GM21381 (cell line): Measurements from ENCODE around the gene MYOG.

Source experiments
- ATAC-seq: cut with Tn5 transposase; IDR thresholded peaks from one replicate; pipeline ENCODE4 v1.9.1; 2021; ENCODE audit warnings: mild to moderate bottlenecking, moderate library complexity; ENCODE audit not compliant: unreplicated experiment

The MYOG gene

DNA sequence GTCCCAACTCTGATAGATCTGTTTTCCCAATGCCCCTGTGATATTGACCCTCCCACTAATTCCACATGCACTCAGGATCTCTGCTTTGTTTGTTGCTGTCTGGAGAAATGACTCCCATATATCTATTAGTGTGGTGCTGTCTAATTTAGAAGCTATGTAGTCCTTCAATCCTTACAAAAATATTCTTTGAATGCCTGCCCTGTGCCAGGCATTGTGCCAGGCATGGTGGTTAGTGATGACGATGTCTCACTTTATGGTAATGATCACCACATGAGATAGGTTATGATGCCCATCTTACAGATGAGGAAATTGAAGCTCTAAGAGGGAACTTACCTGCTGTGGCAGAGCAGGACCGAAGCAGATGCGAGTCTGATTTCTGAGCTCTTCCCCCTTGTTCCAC is 12.9 kb downstream of the MYOG start:
- ATAC-seq = no peak

DNA sequence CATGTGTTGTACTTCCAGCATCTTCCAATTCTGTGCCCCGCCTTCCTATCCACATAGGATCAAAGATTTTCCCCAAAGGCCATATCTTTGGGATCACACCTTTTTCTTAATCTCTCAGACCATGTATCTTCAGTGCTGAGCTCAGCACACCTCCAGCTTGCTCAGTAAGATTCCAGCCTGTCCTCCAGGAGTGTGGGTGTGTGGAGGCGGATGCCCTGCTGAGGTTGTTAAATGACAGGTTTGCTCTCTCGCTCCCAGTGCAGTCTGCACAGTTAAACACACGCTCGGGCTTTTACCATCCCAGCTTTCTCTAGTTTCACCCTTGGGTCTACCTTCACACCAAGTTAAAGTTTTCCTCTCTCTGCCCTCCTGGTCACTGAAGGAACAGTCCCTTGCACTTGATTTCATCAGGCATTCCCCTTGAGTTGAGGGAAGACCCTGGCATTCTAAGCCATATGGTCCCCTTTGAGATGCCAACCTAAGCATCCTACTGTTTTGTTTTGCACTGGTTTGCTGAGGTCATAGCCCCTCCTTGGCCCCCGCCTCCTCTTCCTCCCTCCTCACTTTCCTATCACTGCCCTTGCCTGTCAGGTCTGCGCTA is 13.7 kb downstream of the MYOG start:
- ATAC-seq = no peak

DNA sequence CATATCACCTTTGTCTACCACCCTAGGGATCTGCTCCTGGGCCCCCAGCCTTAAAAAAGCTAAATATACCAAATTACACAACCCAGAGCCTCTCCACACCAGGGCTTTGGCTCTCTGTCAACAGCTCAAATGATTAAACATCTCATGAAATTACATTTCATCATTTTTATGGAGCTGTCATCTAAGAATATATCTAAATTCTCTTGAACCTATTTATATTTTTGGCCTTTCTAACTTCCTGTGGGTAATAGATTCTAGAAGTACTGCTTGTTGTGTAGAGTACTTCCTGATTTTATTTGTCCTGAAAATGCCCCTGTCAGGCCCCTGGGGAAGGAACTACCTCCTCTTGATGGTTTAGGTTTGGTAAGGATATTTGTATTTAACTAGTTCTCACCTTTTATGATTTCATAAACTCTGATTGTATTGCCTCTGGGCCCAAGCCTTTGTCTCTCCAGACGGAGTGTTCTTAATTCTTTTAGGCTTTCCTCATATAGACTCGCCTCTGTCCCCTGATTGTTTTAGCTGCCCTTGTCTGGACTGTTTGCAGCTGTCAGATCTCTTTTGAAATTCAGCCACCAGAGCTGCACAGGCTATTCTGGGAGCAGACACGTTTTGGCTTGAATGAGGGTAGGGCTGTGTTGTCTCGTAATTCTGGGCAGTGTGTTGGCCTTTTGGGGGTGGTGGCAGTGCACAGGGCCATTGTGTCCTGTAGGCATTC is 16.6 kb downstream of the MYOG start:
- ATAC-seq = no peak

DNA sequence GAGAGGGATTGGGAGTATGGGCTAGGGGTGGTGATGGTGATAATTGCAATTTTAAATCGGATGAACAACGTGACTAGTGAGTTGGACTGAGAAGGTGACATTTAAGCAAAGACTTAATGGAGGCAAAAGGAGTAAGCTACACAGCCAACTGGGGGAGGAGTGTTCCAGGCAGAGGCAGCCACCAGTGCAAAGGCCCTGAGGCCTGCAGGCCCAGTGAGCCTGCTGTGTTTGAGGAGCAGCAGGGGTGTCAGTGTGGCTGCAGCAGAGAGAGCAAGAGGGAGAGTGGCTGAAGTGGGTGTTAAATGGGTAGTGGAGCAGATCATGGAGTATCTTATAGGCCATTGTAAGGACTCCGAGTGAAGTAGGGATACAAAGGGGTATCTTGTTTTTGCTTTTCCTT is 18.8 kb downstream of the MYOG start:
- no peak for ATAC-seq

DNA sequence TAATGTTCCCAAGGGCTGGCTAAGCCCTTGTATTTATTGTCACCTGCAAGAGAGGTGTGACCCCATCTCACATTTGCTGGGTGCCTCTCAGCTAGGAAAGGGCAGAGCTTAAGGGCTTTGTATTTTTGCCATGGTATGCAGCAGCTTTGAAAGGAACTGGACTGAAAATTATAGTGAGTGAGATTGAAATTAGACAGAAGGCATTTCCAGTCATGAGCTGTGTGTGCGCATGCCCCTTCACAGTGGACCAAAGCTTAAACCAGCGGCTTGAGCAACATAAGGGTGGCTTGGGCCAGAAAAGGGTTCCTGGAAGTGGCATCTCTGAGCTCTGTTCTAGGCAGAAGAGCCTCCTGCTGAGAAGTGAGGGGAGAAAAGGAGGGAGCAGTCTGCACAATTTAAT is 19.8 kb downstream of the MYOG start:
- ATAC-seq = no peak

DNA sequence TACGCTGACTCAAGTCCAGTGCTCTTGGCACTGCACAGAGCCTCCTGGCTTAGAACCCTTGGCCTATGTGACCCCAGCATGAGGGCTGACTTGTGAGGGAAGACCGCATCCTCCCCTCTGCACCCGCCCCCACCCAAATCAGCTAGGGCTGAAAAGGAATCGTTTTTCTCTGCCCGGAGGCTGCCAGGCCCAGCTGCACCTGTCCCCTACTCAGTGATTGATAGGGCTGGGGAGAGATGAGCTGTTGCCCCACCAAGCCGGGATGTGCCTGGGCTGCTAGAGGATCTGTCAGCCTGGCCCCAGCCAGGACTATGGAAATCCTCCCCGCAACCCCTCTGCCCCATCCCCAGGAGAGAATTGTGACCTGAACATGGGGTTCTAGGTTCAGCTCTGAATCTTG is 20.6 kb downstream of the MYOG start:
- no peak for ATAC-seq

DNA sequence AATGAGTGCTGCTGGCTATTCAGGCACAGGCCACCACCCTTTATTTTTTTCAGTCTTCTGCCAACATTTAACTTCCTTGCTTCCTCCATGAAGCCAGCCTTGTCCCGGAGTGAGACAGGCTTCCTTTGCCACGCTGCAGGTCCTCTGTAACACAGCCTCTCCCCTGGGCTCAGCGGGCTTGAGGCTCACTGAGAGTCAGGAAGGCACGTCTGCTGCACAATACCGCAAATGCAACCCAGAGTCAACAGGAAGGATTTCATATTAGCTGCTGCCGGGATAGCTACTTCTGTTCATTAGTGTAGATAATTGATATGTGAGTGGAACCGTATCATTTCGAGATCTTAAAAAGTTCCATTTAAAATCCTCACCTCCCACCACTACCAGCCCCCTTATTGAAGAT is 22.5 kb downstream of the MYOG start:
- no peak for ATAC-seq

DNA sequence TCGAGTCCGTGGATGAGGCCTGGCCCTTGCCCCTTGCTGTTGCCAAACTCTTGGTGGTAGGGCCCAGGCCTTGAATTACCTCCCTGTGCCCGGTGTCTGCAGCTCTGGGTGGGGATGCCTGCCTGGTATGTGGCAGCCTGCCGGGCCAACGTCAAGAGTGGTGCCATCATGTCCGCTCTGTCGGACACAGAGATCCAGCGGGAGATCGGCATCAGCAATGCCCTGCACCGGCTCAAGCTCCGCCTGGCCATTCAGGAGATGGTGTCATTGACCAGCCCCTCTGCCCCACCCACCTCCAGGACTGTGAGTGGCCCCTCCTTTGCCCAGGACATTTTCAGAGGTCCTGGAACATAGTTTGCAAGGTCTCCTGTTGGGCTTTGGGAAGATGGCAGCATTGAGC is 25.7 kb downstream of the MYOG start:
- no peak for ATAC-seq

DNA sequence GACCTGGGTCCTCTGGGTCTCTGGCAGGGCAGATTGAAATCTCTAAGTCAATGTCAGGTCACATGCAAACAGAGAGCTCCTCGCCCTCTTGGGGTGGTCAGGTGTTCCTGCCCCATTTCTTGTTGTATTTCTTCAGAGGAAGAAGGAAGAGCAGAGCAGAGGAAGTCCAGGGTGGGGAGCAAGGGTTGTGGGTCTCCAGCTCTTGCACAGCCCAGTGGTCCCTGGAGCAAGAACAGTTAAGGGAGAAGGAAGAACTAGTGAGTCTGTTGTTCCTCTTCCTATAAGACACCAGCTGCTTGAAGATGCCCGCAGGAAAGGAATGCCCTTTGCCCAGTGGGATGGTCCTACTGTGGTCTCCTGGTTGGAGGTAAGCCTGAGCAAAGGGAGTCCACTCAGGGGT is 26.3 kb downstream of the MYOG start:
- no peak for ATAC-seq

DNA sequence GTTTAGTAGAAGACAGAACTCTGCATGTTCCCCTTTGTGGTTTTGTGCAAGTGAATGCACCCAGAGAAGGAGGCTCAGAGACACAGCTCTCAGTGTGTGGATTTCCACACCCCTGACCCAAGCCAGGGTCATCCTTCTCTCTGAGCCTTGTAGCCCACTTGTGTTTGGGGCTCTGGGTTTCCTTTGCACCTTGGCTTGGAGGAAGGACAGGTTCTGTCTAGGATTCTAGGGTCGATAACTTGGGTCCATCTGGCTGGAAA is 27.2 kb downstream of the MYOG start:
- ATAC-seq = no peak

DNA sequence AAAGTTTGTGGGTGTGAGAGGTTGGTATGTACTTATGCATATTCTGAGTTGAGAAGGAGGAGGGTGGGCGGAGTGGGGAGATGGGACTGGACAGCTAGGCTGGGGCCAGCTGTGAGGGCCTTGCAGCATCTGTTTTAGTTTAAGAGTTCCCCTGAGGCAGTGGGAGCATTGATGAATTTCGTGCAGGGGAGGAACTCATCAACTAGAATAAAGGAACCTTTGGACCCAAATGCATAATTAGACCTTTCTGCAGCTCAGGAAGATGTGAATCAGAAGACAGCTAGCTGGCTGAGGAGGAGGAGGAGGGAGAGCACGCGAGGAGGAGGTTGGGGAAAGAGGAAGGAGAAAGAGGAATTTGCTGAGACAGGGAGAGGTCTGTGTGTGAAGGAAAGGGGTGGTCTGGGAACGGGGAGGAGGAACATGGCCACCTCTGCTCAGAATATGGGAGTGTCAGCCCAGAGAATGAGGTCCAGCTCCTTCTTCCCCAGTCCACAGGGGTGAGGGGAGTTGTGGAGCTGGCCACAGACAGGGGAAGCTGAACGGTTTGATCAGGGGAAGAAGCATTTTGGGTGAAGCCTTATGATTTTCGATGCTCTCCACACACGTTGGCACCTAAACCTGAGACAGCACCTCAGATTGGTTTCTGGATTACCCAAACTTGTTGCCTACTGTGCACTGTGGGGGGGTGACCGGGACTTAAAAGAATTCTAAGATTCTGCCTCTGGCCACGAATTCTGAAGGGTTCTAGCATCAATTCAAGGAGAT is 27.7 kb downstream of the MYOG start:
- no peak for ATAC-seq

DNA sequence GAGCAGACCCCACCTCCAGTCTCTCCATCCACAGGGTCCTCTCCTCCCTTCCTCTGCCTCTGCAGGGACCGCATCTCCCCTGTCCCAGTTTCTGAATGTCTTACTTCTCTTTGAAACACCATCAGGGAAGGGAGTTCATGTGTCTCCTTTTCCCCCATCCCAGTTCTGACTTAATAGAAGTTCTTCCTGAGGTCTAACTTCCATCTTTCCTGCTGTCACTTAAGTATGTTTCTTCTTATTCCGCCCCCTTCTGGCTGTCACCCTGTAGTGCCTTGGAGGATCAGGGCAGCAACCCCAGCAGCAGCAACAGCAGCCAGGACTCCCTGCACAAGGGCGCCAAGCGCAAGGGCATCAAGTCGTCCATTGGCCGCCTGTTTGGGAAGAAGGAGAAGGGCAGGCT is 29.3 kb downstream of the MYOG start:
- ATAC-seq = no peak

DNA sequence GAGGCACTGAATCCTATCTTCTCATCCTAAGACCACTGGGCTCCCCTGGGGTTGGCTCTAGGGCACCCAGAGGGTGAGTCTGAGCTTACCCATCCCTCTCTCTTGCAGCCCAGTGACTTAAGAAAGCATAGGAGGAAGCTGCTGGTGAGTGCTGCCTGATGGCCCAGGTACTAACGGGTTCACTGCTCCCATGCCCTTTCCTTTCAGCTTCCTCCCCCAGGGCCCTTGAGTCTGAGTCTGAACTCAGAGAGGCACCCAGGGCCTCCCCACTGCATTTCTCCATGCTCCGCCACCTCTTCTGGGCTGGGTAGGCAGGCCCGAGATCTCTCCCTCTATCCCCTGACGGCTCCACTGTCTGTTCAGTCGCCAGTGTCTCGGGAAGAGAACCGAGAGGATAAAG is 29.8 kb downstream of the MYOG start:
- ATAC-seq = no peak

DNA sequence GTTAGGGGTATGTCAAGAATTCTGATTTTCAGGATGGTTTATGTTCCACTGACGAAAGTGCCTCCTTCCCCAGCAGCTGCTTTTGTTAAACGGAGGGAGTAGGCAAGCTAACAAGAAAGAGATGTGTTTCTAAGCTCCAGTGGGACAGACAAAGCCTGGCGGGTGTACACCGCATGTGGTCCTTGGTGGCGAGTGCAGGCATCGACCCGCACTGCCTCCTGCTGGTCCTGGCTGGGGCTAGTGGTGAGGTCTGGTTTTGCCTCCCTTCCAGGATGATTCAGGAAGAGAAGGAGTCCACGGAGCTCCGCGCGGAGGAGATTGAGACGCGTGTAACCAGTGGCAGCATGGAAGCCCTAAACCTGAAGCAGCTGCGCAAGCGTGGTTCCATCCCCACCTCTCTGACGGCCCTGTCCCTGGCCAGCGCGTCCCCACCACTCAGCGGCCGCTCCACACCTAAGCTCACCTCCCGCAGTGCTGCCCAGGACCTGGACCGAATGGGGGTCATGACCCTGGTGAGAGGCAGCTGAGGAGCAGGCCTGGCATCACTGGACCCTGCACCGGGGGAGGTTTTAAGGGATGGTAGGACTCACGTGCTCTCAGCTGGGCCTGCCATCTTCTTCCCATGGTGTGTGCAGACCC is 30.5 kb downstream of the MYOG start:
- no peak for ATAC-seq

DNA sequence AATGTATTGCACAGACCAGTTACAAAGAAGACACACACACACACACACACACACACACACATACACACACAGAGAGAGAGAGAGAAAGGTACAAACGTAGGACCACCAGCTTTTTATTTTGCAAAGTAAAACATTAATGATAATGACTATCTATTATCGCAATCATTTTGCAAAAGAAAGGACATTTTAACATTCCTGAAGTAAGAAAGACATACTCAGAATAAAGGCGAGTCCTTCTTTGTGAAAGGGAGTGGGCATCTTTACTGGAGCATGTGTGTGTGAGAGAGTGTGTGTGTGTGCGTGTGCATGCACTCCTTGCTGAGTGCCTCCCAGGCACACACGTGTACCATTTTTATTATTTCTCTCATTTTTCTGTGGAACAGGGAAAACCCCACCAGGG is 31.2 kb downstream of the MYOG start:
- ATAC-seq = no peak

DNA sequence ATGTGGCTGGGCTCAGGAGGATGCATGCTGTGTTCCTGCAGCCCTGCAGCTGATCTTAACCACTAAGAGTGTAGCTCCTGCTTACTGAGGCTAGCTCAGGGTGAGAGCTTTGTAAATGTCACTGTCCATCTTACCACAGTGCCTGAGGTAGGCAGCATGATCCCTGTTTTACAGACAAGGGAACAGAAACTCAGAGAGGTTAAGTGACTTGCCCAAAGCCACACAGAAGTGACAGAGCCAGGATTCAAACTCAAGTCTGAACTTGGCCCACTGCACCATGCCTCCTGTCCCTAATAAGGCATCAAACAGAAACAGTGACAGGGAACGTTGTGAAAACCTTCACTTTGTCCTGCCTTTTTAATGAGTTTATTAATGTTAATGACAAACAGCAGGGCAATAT is 31.6 kb downstream of the MYOG start:
- no peak for ATAC-seq

DNA sequence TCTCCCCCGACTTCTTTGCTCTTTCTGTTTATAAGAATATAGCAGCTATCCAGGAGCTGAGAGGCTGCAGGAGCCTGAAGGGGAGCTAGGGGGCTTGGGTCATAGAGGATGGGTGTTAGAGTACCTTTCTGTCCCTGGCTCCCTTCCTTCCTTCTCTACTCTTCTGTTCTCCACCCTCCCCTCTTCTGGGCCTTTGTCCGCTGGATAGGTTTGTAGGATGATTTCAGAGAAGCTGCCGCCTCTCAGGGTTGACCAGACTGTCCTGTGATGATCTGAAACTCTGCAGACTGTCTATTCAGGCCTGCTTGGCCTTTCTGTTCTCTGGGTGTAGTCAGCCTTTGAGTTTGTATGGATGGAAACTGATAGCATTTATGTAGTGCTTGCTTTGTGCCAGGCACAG is 33.2 kb downstream of the MYOG start:
- no peak for ATAC-seq

DNA sequence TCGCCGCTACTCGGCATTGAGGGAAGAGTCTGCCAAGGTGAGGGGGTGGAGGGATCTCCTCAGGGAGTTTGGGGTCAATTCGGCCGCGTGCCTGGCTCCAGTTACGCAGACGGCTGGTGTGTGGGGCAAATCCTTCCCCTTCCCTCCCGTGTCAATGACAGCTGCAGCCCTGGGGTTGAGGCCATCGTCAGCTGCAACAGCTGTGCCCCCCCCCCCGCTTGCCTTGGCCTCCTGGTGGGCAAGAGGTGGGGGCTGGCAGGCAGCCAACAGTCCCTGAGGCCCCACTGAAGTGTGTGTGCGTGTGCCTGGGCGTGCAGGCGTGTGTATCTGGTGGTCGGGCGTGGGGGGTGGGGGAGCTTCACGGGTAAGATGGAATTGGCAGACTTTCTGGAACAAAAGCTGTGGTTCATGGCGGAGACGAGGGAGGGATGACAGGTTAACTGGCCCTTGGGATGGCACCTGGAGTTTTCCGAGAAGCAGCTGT is 33.9 kb downstream of the MYOG start:
- no peak for ATAC-seq

DNA sequence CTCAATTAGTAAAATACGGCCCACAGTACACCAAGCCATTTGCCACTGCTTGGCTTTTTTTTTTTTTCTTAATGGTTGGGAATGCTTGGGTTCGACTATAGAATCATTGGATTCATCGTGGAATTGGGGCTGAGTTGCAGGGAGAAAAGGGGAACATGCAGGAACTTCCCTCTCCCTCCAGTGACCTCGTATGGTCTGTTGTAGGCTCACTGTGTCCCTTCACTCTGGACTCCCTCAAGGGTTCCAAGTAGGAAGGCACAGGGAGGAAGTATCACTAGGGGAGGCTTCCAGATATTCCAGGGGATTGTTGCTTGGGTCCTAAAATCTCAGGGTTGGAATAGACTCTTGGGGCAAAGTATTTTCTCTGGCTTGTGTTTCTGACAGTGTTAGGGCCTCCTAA is 35.0 kb downstream of the MYOG start:
- no peak for ATAC-seq

DNA sequence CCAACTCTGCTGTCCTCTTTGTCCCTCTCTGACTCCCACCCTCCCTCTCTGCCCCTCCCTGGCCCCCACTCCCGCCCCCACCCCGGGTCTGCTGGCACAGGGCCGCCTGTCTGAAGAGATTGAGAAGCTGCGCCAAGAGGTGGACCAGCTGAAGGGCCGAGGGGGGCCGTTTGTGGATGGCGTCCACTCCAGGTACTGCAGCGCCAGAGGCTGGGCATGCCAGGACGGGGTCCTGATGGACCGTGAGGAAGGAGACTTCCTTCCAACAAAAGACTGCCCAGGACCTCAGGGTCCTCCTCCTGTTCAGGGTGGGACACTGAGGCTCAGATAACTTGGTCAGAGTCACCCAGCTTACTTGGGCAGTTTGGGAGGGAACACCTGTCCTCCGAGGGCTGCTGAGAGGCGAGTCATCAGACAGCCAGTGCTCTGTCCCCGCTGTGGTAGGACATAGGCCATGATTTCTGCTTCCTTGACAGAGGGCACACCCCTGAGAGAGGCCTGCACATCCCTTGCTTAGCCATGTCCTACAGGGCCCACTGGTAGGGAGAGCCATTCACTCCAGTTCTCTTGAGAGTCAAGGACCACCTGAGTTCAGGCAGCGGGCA is 36.1 kb downstream of the MYOG start:
- no peak for ATAC-seq

DNA sequence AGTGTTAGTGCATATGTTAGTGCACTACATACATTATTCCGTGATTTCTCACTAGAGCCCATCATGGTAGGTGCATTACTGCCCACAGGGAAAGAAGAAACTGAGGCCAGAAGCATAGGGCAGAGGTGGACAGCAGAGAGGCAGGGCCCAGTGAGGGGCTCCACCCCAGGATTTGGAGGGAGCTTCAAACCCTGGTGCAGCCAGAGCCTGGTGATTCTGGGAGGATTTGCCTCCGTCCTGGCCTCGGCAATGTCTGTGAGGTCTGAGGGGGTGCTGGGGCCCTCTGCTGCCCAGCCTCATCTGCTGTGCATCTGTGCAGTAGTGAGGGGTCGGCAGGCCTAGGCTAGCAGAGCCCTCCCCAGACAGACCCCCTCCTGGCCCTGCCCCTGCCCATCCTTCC is 36.7 kb downstream of the MYOG start:
- no peak for ATAC-seq
